Jurkat, Clone E6-1 (cell line): ENCODE data around the gene CD99L2.
"Not testable (repeated sequence)": the region's sequence is repeated elsewhere in the genome, so short reads cannot be mapped to it uniquely, and the experiment has no call there.

Experiments used
- DNase-seq: peaks from one replicate; pipeline ENCODE4 v3.0.0-alpha.2; 2011; ENCODE audit warnings: low read depth, low spot score
- H3K4me3 ChIP-seq: 2 replicates; pipeline ENCODE4 v1.5.1; 2011; ENCODE audit warnings: mild to moderate bottlenecking, low read length, control low read depth, moderate library complexity

Gene CD99L2

GRCh38 chrX:150899191-150899757 is 806 bp upstream of the CD99L2 start:
- no peak for DNase-seq
- peak overlapping the region; percentile 61 for H3K4me3 ChIP-seq

- DNase-seq: no peak
- H3K4me3 ChIP-seq: peak overlapping the region; percentile 64
Observed at GRCh38 chrX:150897421-150898320, 797 bp downstream of the CD99L2 start.

GRCh38 chrX:150896632-150897031 is 1.8 kb downstream of the CD99L2 start:
- no peak overlapping the region for H3K4me3 ChIP-seq
- DNase-seq: no peak

GRCh38 chrX:150893936-150894335 is 4.5 kb downstream of the CD99L2 start:
- DNase-seq: no peak
- H3K4me3 ChIP-seq: no peak overlapping the region

GRCh38 chrX:150889131-150889530 is 9.3 kb downstream of the CD99L2 start:
- H3K4me3 ChIP-seq: no peak overlapping the region
- no peak for DNase-seq

- no peak overlapping the region for H3K4me3 ChIP-seq
- DNase-seq: no peak
Observed at GRCh38 chrX:150887906-150888465, 10.5 kb downstream of the CD99L2 start.

GRCh38 chrX:150887268-150887667 is 11.2 kb downstream of the CD99L2 start:
- H3K4me3 ChIP-seq, DNase-seq: not testable (repeated sequence)

- DNase-seq: no peak
- no peak overlapping the region for H3K4me3 ChIP-seq
Observed at GRCh38 chrX:150886381-150886780, 12.1 kb downstream of the CD99L2 start.

GRCh38 chrX:150880808-150881165 is 17.7 kb downstream of the CD99L2 start:
- H3K4me3 ChIP-seq: no peak overlapping the region
- DNase-seq: no peak

GRCh38 chrX:150879855-150880807 is 18.3 kb downstream of the CD99L2 start:
- H3K4me3 ChIP-seq: no peak overlapping the region
- DNase-seq: no peak

- H3K4me3 ChIP-seq, DNase-seq: not testable (repeated sequence)
Observed at GRCh38 chrX:150875621-150876020, 22.8 kb downstream of the CD99L2 start.

- no peak overlapping the region for H3K4me3 ChIP-seq
- DNase-seq: no peak
Observed at GRCh38 chrX:150874448-150874847, 24.0 kb downstream of the CD99L2 start.

- no peak for DNase-seq
- no peak overlapping the region for H3K4me3 ChIP-seq
Observed at GRCh38 chrX:150873616-150874015, 24.9 kb downstream of the CD99L2 start.

- H3K4me3 ChIP-seq: no peak overlapping the region
- no peak for DNase-seq
Observed at GRCh38 chrX:150872773-150873336, 25.6 kb downstream of the CD99L2 start.

GRCh38 chrX:150871341-150871811 is 27.1 kb downstream of the CD99L2 start:
- no peak overlapping the region for H3K4me3 ChIP-seq
- DNase-seq: no peak

- H3K4me3 ChIP-seq: no peak overlapping the region
- DNase-seq: no peak
Observed at GRCh38 chrX:150870487-150871340, 27.8 kb downstream of the CD99L2 start.

- no peak overlapping the region for H3K4me3 ChIP-seq
- no peak for DNase-seq
Observed at GRCh38 chrX:150870029-150870428, 28.4 kb downstream of the CD99L2 start.

GRCh38 chrX:150869450-150869849 is 29.0 kb downstream of the CD99L2 start:
- DNase-seq: no peak
- no peak overlapping the region for H3K4me3 ChIP-seq
